Measurements from ENCODE around the gene PPP1R3E. TPM values are rescaled to one million over a fixed set of nuclear protein-coding genes. Genes with fewer than 3 reads are reported as not detected.
A peak's percentile ranks its signal among the peaks of the same experiment; 100 is the strongest.

PPP1R3E gene
- total and polyA plus RNA-seq, 2 of the 13 experiments (the other 11 are each of a cell fraction or from before 2014, with no cell fraction given), result 16.5 to 26.5 TPM

- TF ChIP-seq DDIT3 (CRISPR knock-in tag; IDR thresholded peaks at IDR 0.05) (peak; percentile 79; the same call in 1 of the 2 replicates), CREB3 (CRISPR knock-in tag; IDR thresholded peaks at IDR 0.05) (no peak), RXRB (CRISPR knock-in tag; IDR thresholded peaks at IDR 0.05; ENCODE audit: borderline replicate concordance) (peak; percentile 45; the same call in 1 of the 2 replicates), ATF3 (CRISPR knock-in tag; IDR thresholded peaks at IDR 0.05) (0 out of 2 replicates have a peak, but pooled peaks have one; percentile 45), MIXL1 (CRISPR knock-in tag; IDR thresholded peaks at IDR 0.05) (peak; percentile 83; the same call in 1 of the 2 replicates), RERE (CRISPR knock-in tag; IDR thresholded peaks at IDR 0.05; ENCODE audit: low read depth) (0 out of 2 replicates have a peak, but pooled peaks have one; percentile 20), ZNF547 (CRISPR knock-in tag; IDR thresholded peaks at IDR 0.05) (peak; percentile 63; the same call in 1 of the 2 replicates), ZNF136 (CRISPR knock-in tag; IDR thresholded peaks at IDR 0.05; ENCODE audit: low read depth) (peak; percentile 87; the same call in 1 of the 2 replicates), ZSCAN5A (CRISPR knock-in tag; IDR thresholded peaks at IDR 0.05; ENCODE audit: borderline replicate concordance) (peak; percentile 75; the same call in 1 of the 2 replicates), NR2F2 (IDR thresholded peaks at IDR 0.05; ENCODE audit: borderline replicate concordance, low read depth) (no peak), KAT8 (CRISPR knock-in tag; IDR thresholded peaks at IDR 0.05) (peak; percentile 74), MAFG (CRISPR knock-in tag; IDR thresholded peaks at IDR 0.05) (no peak), CC2D1A (CRISPR knock-in tag; IDR thresholded peaks at IDR 0.05) (0 out of 2 replicates have a peak, but pooled peaks have one; percentile 87), THRA (CRISPR knock-in tag; IDR thresholded peaks at IDR 0.05; ENCODE audit: borderline replicate concordance) (peak; percentile 49; the same call in 1 of the 2 replicates), ZNF513 (CRISPR knock-in tag; conservative IDR thresholded peaks at IDR 0.05) (no peak), GATAD2A (CRISPR knock-in tag; IDR thresholded peaks at IDR 0.05) (peak; percentile 72), JUND (CRISPR knock-in tag; IDR thresholded peaks at IDR 0.05) (no peak)
Observed at GRCh38 chr14:23327947-23328744, 25.5 kb upstream of the PPP1R3E start (continued).
